ENCODE measurements around the gene ZNF835.

GRCh38 chr19:56720281-56720680 is 48.7 kb upstream of the ZNF835 start:
- no peak for TF ChIP-seq GATA2 (CRISPR knock-in tag; IDR thresholded peaks at IDR 0.05)
- TF ChIP-seq MAX (IDR thresholded peaks at IDR 0.05; ENCODE audit: low read depth) = no peak
- no peak for TF ChIP-seq CTCF (IDR thresholded peaks at IDR 0.05)
- TF ChIP-seq, protein P1, sequence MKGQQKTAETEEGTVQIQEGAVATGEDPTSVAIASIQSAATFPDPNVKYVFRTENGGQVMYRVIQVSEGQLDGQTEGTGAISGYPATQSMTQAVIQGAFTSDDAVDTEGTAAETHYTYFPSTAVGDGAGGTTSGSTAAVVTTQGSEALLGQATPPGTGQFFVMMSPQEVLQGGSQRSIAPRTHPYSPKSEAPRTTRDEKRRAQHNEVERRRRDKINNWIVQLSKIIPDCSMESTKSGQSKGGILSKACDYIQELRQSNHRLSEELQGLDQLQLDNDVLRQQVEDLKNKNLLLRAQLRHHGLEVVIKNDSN (IDR thresholded peaks at IDR 0.05; ENCODE audit: borderline replicate concordance, low read depth) = no peak
- no peak for TF ChIP-seq NFIC (IDR thresholded peaks at IDR 0.05; ENCODE audit: borderline replicate concordance)
- TF ChIP-seq EP300 (IDR thresholded peaks at IDR 0.05; ENCODE audit: borderline replicate concordance in 1 of 2, low read depth in 1 of 2, low read length in 1 of 2) = no peak
- no peak for TF ChIP-seq TEAD4 (IDR thresholded peaks at IDR 0.05; ENCODE audit: borderline replicate concordance, insufficient read depth)
- no peak for TF ChIP-seq RXRA (IDR thresholded peaks at IDR 0.05; ENCODE audit: borderline replicate concordance, low read depth)
- TF ChIP-seq IRF3 (IDR thresholded peaks at IDR 0.05; ENCODE audit: low read depth, low read length) = no peak
- no peak for TF ChIP-seq TCF12 (IDR thresholded peaks at IDR 0.05)

All from SK-N-SH (cell line).